Natural killer cell (primary cell): ENCODE results near the gene CKLF. TPM values are rescaled to one million over a fixed set of nuclear protein-coding genes. Genes with fewer than 3 reads are reported as not detected.
"Not testable (repeated sequence)": the region's sequence is repeated elsewhere in the genome, so short reads cannot be mapped to it uniquely, and the experiment has no call there.

ENCODE experiments used
- ATAC-seq, 3 donors: fragments of 150-1000 bp in 2 of 3; fragments of 200-7000 bp in 1 of 3; cut with Tn5 transposase; 1 replicate in 1 of 3; 2 replicates in 2 of 3; pipeline ENCODE4 v1.10.0; 2021; ENCODE audit warnings: mild to moderate bottlenecking in 2 of 3, moderate library complexity in 2 of 3
- DNase-seq, 2 donors: peaks; one replicate each; pipeline versions ENCODE4 v3.0.0 to v3.0.0-alpha.2; 2013 to 2021; ENCODE audit warnings: mixed read lengths in 1 of 2
- H3K27ac ChIP-seq: one replicate; pipeline ENCODE4 v1.5.1; 2013; ENCODE audit warnings: mild to moderate bottlenecking, low read length
- H3K27me3 ChIP-seq: one replicate; pipeline ENCODE4 v1.6.1; 2013; ENCODE audit warnings: low read length; ENCODE audit not compliant: control insufficient read depth, insufficient read depth
- H3K36me3 ChIP-seq: one replicate; pipeline ENCODE4 v1.6.1; 2013; ENCODE audit warnings: low read length; ENCODE audit not compliant: control insufficient read depth, insufficient read depth
- H3K4me1 ChIP-seq: one replicate; pipeline ENCODE4 v1.6.1; 2013; ENCODE audit warnings: low read length; ENCODE audit not compliant: control insufficient read depth, insufficient read depth
- H3K4me3 ChIP-seq: one replicate; pipeline ENCODE4 v1.5.1; 2013; ENCODE audit warnings: low read length
- H3K9me3 ChIP-seq: one replicate; pipeline ENCODE4 v1.6.1; 2013; ENCODE audit warnings: low read length; ENCODE audit not compliant: control insufficient read depth, insufficient read depth
- H3K27ac Mint-ChIP-seq, 2 donors: one replicate each; pipeline ENCODE4 v1.8.0; 2022; ENCODE audit warnings: mild to moderate bottlenecking in 2 of 2, mixed read lengths in 2 of 2, moderate library complexity in 1 of 2
- H3K27me3 Mint-ChIP-seq, 2 donors: one replicate each; pipeline ENCODE4 v1.8.0; 2022; ENCODE audit warnings: low read depth in 2 of 2, mixed read lengths in 2 of 2
- H3K36me3 Mint-ChIP-seq: one replicate; pipeline ENCODE4 v1.8.0; 2022; ENCODE audit warnings: mixed read lengths
- H3K4me1 Mint-ChIP-seq, 2 donors: one replicate each; pipeline ENCODE4 v1.8.0; 2022; ENCODE audit warnings: mixed read lengths in 2 of 2
- H3K4me3 Mint-ChIP-seq: one replicate; pipeline ENCODE4 v1.8.0; 2022; ENCODE audit warnings: mild to moderate bottlenecking, moderate library complexity, mixed read lengths
- H3K9me3 Mint-ChIP-seq, 2 donors: one replicate each; pipeline ENCODE4 v1.8.0; 2022; ENCODE audit warnings: mixed read lengths in 2 of 2
- WGBS: methylation state at CpG from one replicate; pipeline ENCODE4 v1.1.7; 2013; ENCODE audit warnings: missing lambda C conversion rate; ENCODE audit not compliant: insufficient coverage; 5-methylcytosine and 5-hydroxymethylcytosine counted together
- intact Hi-C: fragments of 100-400 bp; cut with micrococcal nuclease; formaldehyde crosslinking; loops from one replicate; pipeline ENCODE4 v1.14.2; 2022
- total RNA-seq, 4 donors: library from RNA; stranded (reverse); fragments of 120-200 nt in 1 of 4; gene quantifications; one replicate each; pipeline versions ENCODE4 v1.2.3 to v1.2.4, GENCODE V29; 2013 to 2022
- TF ChIP-seq, protein P1 (sequence below): fragments of 200-600 bp; IDR thresholded peaks from one replicate; pipeline ENCODE4 v1.8.0; 2022; ENCODE audit warnings: antibody characterized with exemption

CKLF gene
- total RNA-seq, 3 donors from 2014 or later (not counting 1 experiment from before 2014, with no cell fraction given) = 48.0 to 69.7 (median 54.6) TPM

DNA sequence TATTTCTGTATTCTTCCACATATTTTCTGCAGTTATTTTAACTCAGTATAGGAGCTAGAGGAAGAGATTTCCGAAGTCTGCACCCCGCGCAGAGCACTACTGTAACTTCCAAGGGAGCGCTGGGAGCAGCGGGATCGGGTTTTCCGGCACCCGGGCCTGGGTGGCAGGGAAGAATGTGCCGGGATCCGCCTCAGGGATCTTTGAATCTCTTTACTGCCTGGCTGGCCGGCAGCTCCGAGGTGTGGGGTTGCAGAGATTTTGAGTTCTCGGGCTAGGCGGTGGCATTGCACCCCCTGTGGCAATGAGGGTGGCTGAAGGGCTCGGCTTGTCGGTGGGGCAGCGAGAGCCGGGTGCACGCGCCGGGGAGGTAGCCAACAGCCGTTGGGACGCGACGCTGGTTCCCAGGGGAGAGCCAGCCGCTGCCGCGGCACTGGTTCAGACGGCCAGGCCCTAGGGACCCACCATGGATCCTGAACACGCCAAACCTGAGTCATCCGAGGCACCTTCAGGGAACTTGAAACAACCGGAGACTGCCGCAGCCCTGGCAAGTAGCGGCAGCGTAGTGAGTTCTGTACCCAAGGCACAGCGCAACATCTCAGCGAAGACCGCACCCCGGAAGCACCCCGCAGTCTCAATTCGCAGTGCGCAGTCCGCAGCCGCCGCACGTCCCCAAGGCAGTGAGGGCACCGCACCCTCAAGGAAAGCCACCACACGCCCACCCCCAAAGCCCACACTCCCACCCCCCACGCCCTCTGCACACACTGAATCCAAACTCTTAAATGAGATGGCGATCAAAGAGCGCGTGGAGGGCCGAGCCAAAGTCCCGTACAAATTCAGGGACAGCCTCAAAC lies 13.9 kb downstream of the CKLF start, which contains the start of gene CMTM1:
CMTM1 (plus strand) TSS at position 389 of the 851 bp plus-strand sequence; CDS start at position 464, 75 bp downstream.
- Mint-ChIP-seq H3K4me3 (no peak within 1 kb of the TSS), H3K9me3 (no peaks in the 10 kb centered on the region), H3K4me1 (peaks cover 39 to 49% of the 10 kb centered on the region in 2 donors), H3K27ac (peak within 1 kb of the TSS; percentile 66 to 67), H3K27me3 (no peaks in the 10 kb centered on the region), H3K36me3 (peaks cover 8% of the 10 kb centered on the region)
- TF ChIP-seq, protein P1, sequence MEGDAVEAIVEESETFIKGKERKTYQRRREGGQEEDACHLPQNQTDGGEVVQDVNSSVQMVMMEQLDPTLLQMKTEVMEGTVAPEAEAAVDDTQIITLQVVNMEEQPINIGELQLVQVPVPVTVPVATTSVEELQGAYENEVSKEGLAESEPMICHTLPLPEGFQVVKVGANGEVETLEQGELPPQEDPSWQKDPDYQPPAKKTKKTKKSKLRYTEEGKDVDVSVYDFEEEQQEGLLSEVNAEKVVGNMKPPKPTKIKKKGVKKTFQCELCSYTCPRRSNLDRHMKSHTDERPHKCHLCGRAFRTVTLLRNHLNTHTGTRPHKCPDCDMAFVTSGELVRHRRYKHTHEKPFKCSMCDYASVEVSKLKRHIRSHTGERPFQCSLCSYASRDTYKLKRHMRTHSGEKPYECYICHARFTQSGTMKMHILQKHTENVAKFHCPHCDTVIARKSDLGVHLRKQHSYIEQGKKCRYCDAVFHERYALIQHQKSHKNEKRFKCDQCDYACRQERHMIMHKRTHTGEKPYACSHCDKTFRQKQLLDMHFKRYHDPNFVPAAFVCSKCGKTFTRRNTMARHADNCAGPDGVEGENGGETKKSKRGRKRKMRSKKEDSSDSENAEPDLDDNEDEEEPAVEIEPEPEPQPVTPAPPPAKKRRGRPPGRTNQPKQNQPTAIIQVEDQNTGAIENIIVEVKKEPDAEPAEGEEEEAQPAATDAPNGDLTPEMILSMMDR = no peak
- Histone ChIP-seq H3K36me3 (peaks cover 39% of the 10 kb centered on the region), H3K27ac (no peak within 1 kb of the TSS), H3K4me3 (no peak within 1 kb of the TSS), H3K9me3 (no peaks in the 10 kb centered on the region), H3K27me3 (no peaks in the 10 kb centered on the region), H3K4me1 (peaks cover 13% of the 10 kb centered on the region)
- DNase-seq (no peak), ATAC-seq (no peak)
- 98% methylated on average over 54 of the region's 54 CpGs for WGBS
- intact Hi-C loops = no loop called here

DNA sequence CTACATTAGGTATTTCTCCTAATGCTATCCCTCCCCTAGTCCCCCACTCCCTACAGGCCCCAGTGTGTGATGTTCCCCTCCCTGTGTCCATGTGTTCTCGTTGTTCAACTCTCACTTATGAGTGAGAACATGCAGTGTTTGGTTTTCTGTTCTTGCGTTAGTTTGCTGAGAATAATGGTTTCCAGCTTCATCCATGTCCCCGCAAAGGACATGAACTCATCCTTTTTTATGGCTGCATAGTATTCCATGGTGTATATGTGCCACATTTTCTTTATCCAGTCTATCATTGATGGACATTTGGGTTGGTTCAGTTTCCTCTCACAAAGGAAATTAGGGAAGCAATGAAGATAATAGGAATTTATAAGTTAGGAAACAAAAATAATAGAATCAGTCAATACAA lies 14.9 kb downstream of the CKLF start:
- H3K27ac ChIP-seq, DNase-seq, H3K27me3 Mint-ChIP-seq, H3K36me3 Mint-ChIP-seq, H3K27me3 ChIP-seq, H3K4me3 Mint-ChIP-seq, H3K4me3 ChIP-seq, ATAC-seq, intact Hi-C loops, H3K9me3 Mint-ChIP-seq, H3K9me3 ChIP-seq: not testable (repeated sequence)
- Histone ChIP-seq H3K4me1 (peaks cover 13% of the 10 kb centered on the region), H3K36me3 (peaks cover 39% of the 10 kb centered on the region)
- Mint-ChIP-seq H3K27ac (peak overlapping the region in 1 of 2 donors; percentile 67), H3K4me1 (peaks cover 32 to 48% of the 10 kb centered on the region in 2 donors)
- WGBS = no CpG with 5 or more reads among the region's 3 CpGs

DNA sequence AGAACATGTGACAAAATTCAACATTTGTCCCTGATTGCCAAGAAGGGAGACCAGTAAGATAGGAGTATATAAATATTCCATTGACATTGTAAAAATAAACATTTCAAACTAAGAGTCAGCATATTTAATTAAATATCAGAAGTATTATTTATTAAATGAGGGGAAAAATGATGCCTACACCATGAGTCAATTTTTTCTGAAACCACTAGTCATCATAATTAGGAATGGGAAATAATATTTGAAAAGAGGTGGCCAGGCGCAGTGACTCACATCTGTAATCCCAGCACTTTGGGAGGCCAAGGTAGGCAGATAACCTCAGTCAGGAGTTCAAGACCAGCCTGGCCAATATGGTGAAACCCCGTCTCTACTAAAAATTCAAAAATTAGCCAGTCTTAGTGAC lies 16.0 kb downstream of the CKLF start:
- ATAC-seq = no peak
- H3K4me3 ChIP-seq = no peak overlapping the region
- DNase-seq = no peak
- H3K4me1 ChIP-seq = peaks cover 13% of the 10 kb centered on the region
- 97% methylated on average over 2 of the region's 2 CpGs for WGBS
- Mint-ChIP-seq H3K36me3 (peaks cover 8% of the 10 kb centered on the region), H3K27me3 (no peaks in the 10 kb centered on the region), H3K4me3 (no peak overlapping the region), H3K4me1 (peaks cover 27 to 44% of the 10 kb centered on the region in 2 donors), H3K27ac (peak overlapping the region in 1 of 2 donors; percentile 41), H3K9me3 (no peaks in the 10 kb centered on the region)
- TF ChIP-seq, protein P1 = no peak
- H3K27ac ChIP-seq = no peak overlapping the region
- no peaks in the 10 kb centered on the region for H3K27me3 ChIP-seq
- H3K9me3 ChIP-seq = no peaks in the 10 kb centered on the region
- intact Hi-C loops = no loop called here
- H3K36me3 ChIP-seq = peaks cover 39% of the 10 kb centered on the region

DNA sequence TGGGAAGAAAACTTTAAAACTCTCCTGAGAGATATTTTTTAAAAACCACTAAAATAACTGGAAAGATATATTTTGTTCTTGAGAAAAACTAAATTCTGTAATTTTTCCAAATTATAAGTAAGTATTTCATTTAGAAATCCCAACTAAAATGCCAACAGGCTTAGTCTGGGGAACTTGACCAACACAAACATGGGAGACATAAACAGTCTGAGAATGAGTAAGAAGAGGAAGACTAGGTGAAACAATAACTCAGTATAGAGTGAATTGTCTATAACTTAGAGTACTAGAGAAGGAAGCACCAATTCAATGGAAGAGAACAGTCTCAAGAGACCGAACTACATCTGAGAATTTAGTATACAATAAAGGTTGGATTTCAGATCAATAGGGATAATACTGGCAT lies 16.8 kb downstream of the CKLF start:
- Histone ChIP-seq H3K4me1 (peaks cover 13% of the 10 kb centered on the region), H3K27ac (no peak overlapping the region), H3K36me3 (peaks cover 32% of the 10 kb centered on the region), H3K27me3 (no peaks in the 10 kb centered on the region), H3K4me3 (no peak overlapping the region), H3K9me3 (no peaks in the 10 kb centered on the region)
- no peak overlapping the region for H3K4me3 Mint-ChIP-seq
- H3K27ac Mint-ChIP-seq = peak overlapping the region in 1 of 2 donors; percentile 41
- peaks cover 8% of the 10 kb centered on the region for H3K36me3 Mint-ChIP-seq
- peaks cover 20 to 37% of the 10 kb centered on the region in 2 donors for H3K4me1 Mint-ChIP-seq
- no peak for DNase-seq
- no peak for ATAC-seq
- WGBS = 100% methylated on average over 1 of the region's 1 CpG
- intact Hi-C loops = no loop called here
- TF ChIP-seq, protein P1 = no peak
- no peaks in the 10 kb centered on the region for H3K9me3 Mint-ChIP-seq
- no peaks in the 10 kb centered on the region for H3K27me3 Mint-ChIP-seq
